Measurements from ENCODE around the gene GNAQ.

Gene GNAQ

GRCh38 chr9:77838986-77839385 is 192.6 kb downstream of the GNAQ start:
- DNase-seq, result no peak

GRCh38 chr9:77834898-77835488 is 196.6 kb downstream of the GNAQ start:
- no peak for DNase-seq

- no peak for DNase-seq
These were observed 197.8 kb downstream of the GNAQ start for GRCh38 chr9:77833561-77834429.

- DNase-seq, result no peak
These were observed 199.0 kb downstream of the GNAQ start for GRCh38 chr9:77832639-77833038.

GRCh38 chr9:77831781-77832180 is 199.8 kb downstream of the GNAQ start:
- no peak for DNase-seq

GRCh38 chr9:77830618-77831285 is 200.9 kb downstream of the GNAQ start:
- DNase-seq, result no peak

- DNase-seq, result no peak
These were observed 202.2 kb downstream of the GNAQ start for GRCh38 chr9:77829420-77829819.

GRCh38 chr9:77827104-77827784 is 204.4 kb downstream of the GNAQ start:
- DNase-seq, result no peak

- no peak for DNase-seq
These were observed 205.0 kb downstream of the GNAQ start for GRCh38 chr9:77826621-77827020.

- DNase-seq, result no peak
These were observed 205.5 kb downstream of the GNAQ start for GRCh38 chr9:77826116-77826515.

- no peak for DNase-seq
These were observed 206.2 kb downstream of the GNAQ start for GRCh38 chr9:77825361-77825760.

GRCh38 chr9:77820293-77820954 is 211.2 kb downstream of the GNAQ start:
- no peak for DNase-seq

GRCh38 chr9:77819657-77820056 is 212.0 kb downstream of the GNAQ start:
- no peak for DNase-seq

GRCh38 chr9:77817590-77818311 is 213.9 kb downstream of the GNAQ start:
- no peak for DNase-seq

- no peak for DNase-seq
These were observed 214.8 kb downstream of the GNAQ start for GRCh38 chr9:77816641-77817341.

GRCh38 chr9:77815260-77815659 is 216.4 kb downstream of the GNAQ start:
- DNase-seq, result no peak

GRCh38 chr9:77811832-77812231 is 219.8 kb downstream of the GNAQ start:
- DNase-seq, result no peak

- no peak for DNase-seq
These were observed 220.9 kb downstream of the GNAQ start for GRCh38 chr9:77810637-77811119.

- no peak for DNase-seq
These were observed 221.6 kb downstream of the GNAQ start for GRCh38 chr9:77810047-77810446.

- DNase-seq, result no peak
These were observed 222.1 kb downstream of the GNAQ start for GRCh38 chr9:77809552-77809951.

GRCh38 chr9:77808751-77809081 is 222.9 kb downstream of the GNAQ start:
- no peak for DNase-seq
